Endothelial cell of umbilical vein (primary cell): ENCODE data around the gene VIPR2.

ENCODE experiments used
- EZH2 ChIP-seq: IDR thresholded peaks from 2 replicates; pipeline ENCODE4 v1.6.1; 2012; ENCODE audit warnings: borderline replicate concordance, low read depth, mild to moderate bottlenecking, moderate library complexity, low read length, inconsistent platforms; ENCODE audit not compliant: severe bottlenecking
- FOS ChIP-seq: IDR thresholded peaks from 2 replicates; pipeline ENCODE4 v1.6.1; 2011; ENCODE audit warnings: mild to moderate bottlenecking, low read length, moderate library complexity, borderline replicate concordance; ENCODE audit not compliant: insufficient read depth
- GATA2 ChIP-seq: IDR thresholded peaks from 2 replicates; pipeline ENCODE4 v1.7.0; 2011; ENCODE audit warnings: low read depth, mild to moderate bottlenecking, moderate library complexity, mixed read lengths, low read length; ENCODE audit not compliant: insufficient read length, insufficient read depth
- JUN ChIP-seq: IDR thresholded peaks from 2 replicates; pipeline ENCODE4 v1.6.1; 2011; ENCODE audit warnings: borderline replicate concordance, low read depth; ENCODE audit not compliant: insufficient read length, insufficient read depth
- MYC ChIP-seq: IDR thresholded peaks from one replicate; pipeline ENCODE4 v1.6.1; 2011; ENCODE audit warnings: mild to moderate bottlenecking, low read depth, low read length
- POLR2A ChIP-seq: IDR thresholded peaks from 2 replicates; pipeline ENCODE4 v1.6.1; 2012; ENCODE audit warnings: low read depth, mild to moderate bottlenecking, control low read depth, low read length
- POLR2AphosphoS5 ChIP-seq: IDR thresholded peaks from 2 replicates; pipeline ENCODE4 v1.6.1; 2012; ENCODE audit warnings: low read depth, mild to moderate bottlenecking, control low read depth, low read length, moderate library complexity; ENCODE audit not compliant: insufficient read depth
- TF ChIP-seq, protein P1 (sequence below), 2 donors: IDR thresholded peaks; 1 replicate in 1 of 2; 2 replicates in 1 of 2; pipeline ENCODE4 v1.5.1; 2011; ENCODE audit warnings: low read length in 2 of 2, mild to moderate bottlenecking in 2 of 2, moderate library complexity in 2 of 2, control low read depth in 1 of 2, inconsistent platforms in 1 of 2, low read depth in 1 of 2; ENCODE audit not compliant: insufficient read depth in 1 of 2; ENCODE audit errors: extremely low read depth in 1 of 2
- TF ChIP-seq, protein P2 (sequence below): IDR thresholded peaks from 2 replicates; pipeline ENCODE4 v1.6.1; 2011; ENCODE audit not compliant: insufficient read depth, insufficient read length

DNA sequence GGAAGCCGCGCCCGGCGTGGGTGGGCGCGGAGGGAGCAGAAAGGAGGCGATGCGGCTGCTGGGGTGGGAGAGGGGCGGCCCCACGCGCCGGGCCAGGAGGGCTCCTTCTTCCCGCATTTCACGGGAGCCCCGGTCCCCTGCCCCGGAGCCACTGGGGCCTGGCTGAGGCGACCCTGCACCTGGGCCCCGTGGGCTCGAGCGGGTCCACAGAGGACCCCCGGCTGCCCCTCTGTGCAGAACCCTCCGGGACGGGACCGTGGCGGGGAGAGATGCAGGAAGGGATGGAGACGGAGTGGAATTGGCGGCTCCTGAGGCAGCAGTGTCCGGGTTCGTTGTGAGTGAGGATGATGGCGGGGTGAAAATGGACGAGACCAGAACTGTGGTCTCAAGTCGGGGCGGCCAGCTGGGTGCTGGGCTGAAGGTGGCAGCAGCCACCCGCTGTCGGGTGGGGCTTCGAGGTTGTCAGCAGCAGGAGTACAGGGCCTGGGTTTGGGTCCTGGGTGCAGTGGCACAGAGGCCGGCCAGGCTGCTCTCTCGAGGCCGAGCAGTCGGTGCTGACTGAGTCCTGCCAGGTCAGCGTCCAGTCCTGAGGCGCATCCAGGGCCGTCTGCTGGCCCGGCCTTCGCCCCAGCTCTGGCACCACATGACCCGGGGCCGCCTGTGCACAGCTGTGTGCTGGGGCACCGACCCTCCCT is 80.4 kb downstream of the VIPR2 start:
- TF ChIP-seq EZH2 (no peak), POLR2AphosphoS5 (no peak), POLR2A (no peak), FOS (no peak), MYC (no peak), JUN (no peak), GATA2 (no peak)
- TF ChIP-seq, protein P1, sequence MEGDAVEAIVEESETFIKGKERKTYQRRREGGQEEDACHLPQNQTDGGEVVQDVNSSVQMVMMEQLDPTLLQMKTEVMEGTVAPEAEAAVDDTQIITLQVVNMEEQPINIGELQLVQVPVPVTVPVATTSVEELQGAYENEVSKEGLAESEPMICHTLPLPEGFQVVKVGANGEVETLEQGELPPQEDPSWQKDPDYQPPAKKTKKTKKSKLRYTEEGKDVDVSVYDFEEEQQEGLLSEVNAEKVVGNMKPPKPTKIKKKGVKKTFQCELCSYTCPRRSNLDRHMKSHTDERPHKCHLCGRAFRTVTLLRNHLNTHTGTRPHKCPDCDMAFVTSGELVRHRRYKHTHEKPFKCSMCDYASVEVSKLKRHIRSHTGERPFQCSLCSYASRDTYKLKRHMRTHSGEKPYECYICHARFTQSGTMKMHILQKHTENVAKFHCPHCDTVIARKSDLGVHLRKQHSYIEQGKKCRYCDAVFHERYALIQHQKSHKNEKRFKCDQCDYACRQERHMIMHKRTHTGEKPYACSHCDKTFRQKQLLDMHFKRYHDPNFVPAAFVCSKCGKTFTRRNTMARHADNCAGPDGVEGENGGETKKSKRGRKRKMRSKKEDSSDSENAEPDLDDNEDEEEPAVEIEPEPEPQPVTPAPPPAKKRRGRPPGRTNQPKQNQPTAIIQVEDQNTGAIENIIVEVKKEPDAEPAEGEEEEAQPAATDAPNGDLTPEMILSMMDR (IDR thresholded peaks at IDR 0.05; ENCODE audit: extremely low read depth in 1 of 2, insufficient read depth in 1 of 2, low read depth in 1 of 2, low read length in 2 of 2) = no peak
- TF ChIP-seq, protein P2, sequence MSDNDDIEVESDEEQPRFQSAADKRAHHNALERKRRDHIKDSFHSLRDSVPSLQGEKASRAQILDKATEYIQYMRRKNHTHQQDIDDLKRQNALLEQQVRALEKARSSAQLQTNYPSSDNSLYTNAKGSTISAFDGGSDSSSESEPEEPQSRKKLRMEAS = no peak
